ENCODE results near the gene ULK4. TPM values are rescaled to one million over a fixed set of nuclear protein-coding genes. Genes with fewer than 3 reads are reported as not detected.
"Not testable (repeated sequence)": the region's sequence is repeated elsewhere in the genome, so short reads cannot be mapped to it uniquely, and the experiment has no call there.

Gene ULK4
- total RNA-seq, 2 experiments from 2014 or later = 21.0 to 21.6 TPM

DNA sequence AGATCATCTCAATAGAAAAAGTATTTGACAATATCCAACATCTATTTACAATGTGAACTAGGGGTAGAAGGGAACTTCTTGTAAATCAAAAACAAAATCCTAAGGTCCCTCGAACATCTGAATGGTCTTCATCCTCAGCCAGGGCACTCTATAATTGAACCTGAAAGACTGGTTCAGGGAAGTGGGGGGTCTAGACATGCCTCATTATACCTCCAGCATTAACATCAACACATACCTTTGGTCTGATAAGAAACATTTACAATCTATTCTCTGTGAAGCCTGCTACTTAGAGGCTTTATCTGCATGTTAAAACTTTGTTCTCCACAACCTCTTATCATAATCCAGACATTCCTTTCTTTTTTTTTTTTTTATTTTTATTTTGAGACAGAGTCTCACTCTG lies 550.8 kb downstream of the ULK4 start:
- CTCF ChIA-PET = no interaction called here

DNA sequence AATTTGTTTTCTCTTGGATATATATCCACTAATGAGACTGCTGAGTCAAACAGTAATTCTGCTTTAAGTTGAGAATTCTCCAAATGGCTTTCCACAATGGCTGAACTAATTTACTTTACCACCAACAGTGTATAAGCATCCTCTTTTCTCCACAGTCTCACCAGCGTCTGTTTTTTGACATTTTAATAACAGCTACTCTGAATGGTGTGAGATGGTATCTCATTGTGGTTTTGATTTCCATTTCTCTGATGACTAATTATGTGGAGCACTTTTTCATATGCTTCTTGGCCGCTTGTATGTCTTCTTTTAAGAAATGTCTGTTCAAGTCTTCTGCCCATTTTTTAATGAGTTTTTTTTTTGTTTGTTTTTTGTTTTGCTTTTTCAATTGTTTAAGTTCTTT lies 556.4 kb downstream of the ULK4 start:
- DNase-seq = no peak
- H3K9me3 Mint-ChIP-seq = peaks cover 9% of the 10 kb centered on the region
- no peak overlapping the region for H3K27ac Mint-ChIP-seq
- H3K36me3 Mint-ChIP-seq (ENCODE audit: low read depth) = no peaks in the 10 kb centered on the region
- no peak overlapping the region for H3K4me3 Mint-ChIP-seq
- H3K27me3 Mint-ChIP-seq = no peaks in the 10 kb centered on the region
- ChIA-PET POLR2A (no interaction called here), CTCF (no interaction called here)
- H3K4me1 Mint-ChIP-seq = no peaks in the 10 kb centered on the region

More for the DNA sequence above, 550.8 kb downstream of the ULK4 start:
- Mint-ChIP-seq H3K9me3 (peaks cover 7% of the 10 kb centered on the region), H3K27me3 (no peaks in the 10 kb centered on the region), H3K36me3 (ENCODE audit: low read depth) (no peaks in the 10 kb centered on the region), H3K27ac (no peak overlapping the region), H3K4me3 (no peak overlapping the region), H3K4me1 (no peaks in the 10 kb centered on the region)
- no peak for DNase-seq
- POLR2A ChIA-PET = no interaction called here

DNA sequence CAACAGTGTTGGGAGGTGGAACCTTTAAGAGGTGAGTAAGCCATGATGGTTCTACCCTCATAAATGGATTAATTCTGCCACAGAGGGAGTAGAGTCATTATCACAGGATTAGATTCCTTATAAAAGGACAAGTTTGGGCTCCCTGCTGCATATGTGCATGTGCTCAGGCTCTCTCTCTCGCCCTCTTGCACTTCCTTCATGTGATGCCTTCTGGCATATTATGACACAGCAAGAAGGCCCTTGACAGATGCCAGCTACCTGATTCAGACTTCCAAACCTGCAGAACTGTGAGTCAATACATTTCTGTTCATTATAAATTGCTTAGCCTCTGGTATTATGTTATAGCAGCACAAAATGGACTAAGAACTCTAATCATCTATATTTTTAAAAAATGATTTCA lies 557.3 kb downstream of the ULK4 start:
- POLR2A ChIA-PET = no interaction called here
- Mint-ChIP-seq H3K9me3 (peaks cover 9% of the 10 kb centered on the region), H3K27me3 (no peaks in the 10 kb centered on the region)

DNA sequence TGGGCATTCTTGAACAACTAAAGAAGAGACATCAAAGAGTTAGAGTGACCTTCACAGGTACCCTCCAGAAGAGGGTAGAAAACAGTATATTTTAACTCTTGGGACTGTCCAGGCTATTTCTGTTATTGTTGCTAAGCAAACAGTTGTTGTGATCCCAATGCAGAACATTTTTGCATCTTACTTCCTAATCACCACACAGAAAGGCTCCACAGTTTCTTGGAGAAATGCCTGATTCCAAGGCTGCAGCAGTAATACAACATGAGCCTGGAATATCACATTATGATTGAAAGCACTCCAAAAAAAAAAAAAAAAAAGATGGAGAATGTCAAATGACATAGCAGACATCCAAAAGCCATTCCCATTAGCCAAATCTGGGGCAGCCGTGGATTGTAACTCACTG lies 567.0 kb downstream of the ULK4 start:
- no peak overlapping the region for H3K27ac Mint-ChIP-seq
- no peak for DNase-seq
- H3K4me1 Mint-ChIP-seq = no peaks in the 10 kb centered on the region
- H3K36me3 Mint-ChIP-seq (ENCODE audit: low read depth) = no peaks in the 10 kb centered on the region
- H3K9me3 Mint-ChIP-seq = peaks cover 2% of the 10 kb centered on the region
- ChIA-PET CTCF (no interaction called here), POLR2A (no interaction called here)
- H3K27me3 Mint-ChIP-seq = no peaks in the 10 kb centered on the region
- H3K4me3 Mint-ChIP-seq = no peak overlapping the region

More for the DNA sequence above, 557.3 kb downstream of the ULK4 start:
- H3K27ac Mint-ChIP-seq = no peak overlapping the region
- DNase-seq = no peak
- CTCF ChIA-PET = no interaction called here
- no peaks in the 10 kb centered on the region for H3K4me1 Mint-ChIP-seq
- H3K36me3 Mint-ChIP-seq (ENCODE audit: low read depth) = no peaks in the 10 kb centered on the region
- H3K4me3 Mint-ChIP-seq = no peak overlapping the region

DNA sequence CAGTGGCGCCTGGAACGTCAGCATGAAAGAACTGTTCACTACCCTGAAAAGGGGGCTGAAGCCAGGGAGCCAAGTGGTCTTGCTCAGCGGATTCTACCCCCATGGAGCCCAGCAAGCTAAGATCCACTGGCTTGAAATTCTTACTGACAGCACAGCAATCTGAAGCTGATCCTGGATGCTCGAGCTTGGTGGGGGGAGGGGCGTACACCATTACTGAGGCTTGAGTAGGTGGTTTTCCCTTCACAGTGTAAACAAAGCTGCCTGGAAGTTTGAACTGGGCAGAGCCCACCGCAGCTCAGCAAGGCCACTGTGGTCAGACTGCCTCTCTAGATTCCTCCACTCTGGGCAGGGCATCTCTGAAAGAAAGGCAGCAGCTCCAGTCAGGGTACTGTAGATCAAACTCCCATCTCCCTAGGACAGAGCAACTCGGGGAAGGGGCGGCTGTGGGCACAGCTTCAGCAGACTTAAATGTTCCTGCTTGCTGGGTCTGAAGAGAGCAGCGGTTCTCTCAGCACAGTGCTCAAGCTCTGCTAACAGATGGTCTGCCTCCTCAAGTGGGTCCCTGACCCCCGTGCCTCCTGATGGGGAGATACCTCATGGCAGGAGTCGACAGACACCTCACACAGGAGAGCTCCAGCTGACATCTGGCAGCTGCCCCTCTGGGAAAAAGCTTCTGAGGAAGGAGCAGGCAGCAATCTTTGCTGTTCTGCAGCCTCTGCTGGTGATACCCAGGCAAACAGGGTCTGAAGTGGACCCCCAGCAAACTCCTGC lies 591.0 kb downstream of the ULK4 start:
- POLR2A ChIA-PET = not testable (repeated sequence)

DNA sequence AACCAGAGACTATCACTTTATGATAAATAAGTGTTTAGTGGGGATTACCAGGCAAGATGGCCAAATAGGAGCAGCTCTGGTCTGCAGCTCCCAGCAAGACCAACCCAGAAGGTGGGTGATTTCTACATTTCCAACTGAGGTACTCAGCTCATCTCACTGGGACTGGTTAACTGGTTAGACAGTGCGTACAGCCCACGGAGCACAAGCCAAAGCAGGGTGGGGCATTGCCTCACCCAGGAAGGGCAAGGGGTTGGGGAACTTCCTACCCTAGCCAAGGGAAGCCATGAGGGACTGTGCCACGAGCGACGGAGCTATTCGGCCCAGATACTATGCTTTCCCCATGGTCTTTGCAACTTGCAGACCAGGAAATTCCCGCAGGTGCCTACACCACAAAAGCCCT lies 591.6 kb downstream of the ULK4 start:
- ChIA-PET POLR2A (no interaction called here), CTCF (no interaction called here)
- H3K27ac Mint-ChIP-seq = no peak overlapping the region
- no peaks in the 10 kb centered on the region for H3K27me3 Mint-ChIP-seq
- H3K4me1 Mint-ChIP-seq = no peaks in the 10 kb centered on the region
- H3K4me3 Mint-ChIP-seq = no peak overlapping the region
- H3K36me3 Mint-ChIP-seq (ENCODE audit: low read depth) = no peaks in the 10 kb centered on the region
- DNase-seq = no peak
- peaks cover 10% of the 10 kb centered on the region for H3K9me3 Mint-ChIP-seq

More for the DNA sequence above, 591.0 kb downstream of the ULK4 start:
- H3K4me3 Mint-ChIP-seq; H3K4me1 Mint-ChIP-seq; H3K27me3 Mint-ChIP-seq; H3K36me3 Mint-ChIP-seq (ENCODE audit: low read depth); CTCF ChIA-PET; DNase-seq; H3K27ac Mint-ChIP-seq: not testable (repeated sequence)
- peaks cover 10% of the 10 kb centered on the region for H3K9me3 Mint-ChIP-seq

DNA sequence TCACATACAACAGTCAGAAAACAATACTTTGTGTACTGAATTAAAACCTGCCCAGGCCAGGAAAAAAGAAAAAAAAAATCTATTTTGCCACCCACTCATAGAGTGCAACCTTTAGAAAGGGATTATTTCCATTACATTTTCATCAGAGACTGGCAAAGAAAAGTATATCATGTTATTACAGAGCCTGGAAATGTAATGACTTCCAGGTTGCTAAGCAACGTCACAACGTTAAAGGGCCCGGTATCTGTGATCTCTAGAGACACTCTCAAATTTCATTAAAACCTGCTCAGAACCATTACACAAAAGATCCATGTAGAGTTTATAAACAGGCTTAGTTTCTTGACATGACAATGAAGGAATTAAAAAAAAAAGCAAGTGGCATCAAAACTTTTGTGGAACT lies 592.1 kb downstream of the ULK4 start:
- Mint-ChIP-seq H3K27me3 (no peaks in the 10 kb centered on the region), H3K27ac (no peak overlapping the region), H3K4me3 (no peak overlapping the region), H3K9me3 (peaks cover 6% of the 10 kb centered on the region), H3K4me1 (no peaks in the 10 kb centered on the region), H3K36me3 (ENCODE audit: low read depth) (no peaks in the 10 kb centered on the region)
- DNase-seq = no peak
- ChIA-PET POLR2A (no interaction called here), CTCF (no interaction called here)

DNA sequence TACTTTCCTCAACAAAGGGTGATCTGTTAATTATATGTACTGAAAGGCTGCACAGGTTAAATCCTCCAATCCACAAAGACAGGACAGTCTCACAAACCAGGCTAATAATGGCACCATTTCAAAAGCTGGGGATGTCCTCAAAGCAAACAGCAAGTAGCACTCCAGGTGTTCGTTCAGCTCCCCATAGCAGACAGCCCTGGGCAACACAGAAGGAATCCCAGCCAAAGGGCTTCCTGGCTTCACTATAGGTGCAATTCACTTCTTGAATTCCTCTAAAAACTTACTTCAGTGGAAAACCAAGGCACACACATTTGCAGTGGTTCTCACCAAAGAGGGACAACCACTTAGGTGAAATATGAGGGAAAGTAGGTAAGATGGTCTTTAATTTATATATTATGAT lies 595.9 kb downstream of the ULK4 start:
- H3K4me1 Mint-ChIP-seq = no peaks in the 10 kb centered on the region
- no peaks in the 10 kb centered on the region for H3K36me3 Mint-ChIP-seq (ENCODE audit: low read depth)
- H3K27me3 Mint-ChIP-seq = no peaks in the 10 kb centered on the region
- H3K9me3 Mint-ChIP-seq = no peaks in the 10 kb centered on the region
- ChIA-PET POLR2A (no interaction called here), CTCF (no interaction called here)
- H3K4me3 Mint-ChIP-seq = no peak overlapping the region
- H3K27ac Mint-ChIP-seq = no peak overlapping the region
- DNase-seq = no peak

DNA sequence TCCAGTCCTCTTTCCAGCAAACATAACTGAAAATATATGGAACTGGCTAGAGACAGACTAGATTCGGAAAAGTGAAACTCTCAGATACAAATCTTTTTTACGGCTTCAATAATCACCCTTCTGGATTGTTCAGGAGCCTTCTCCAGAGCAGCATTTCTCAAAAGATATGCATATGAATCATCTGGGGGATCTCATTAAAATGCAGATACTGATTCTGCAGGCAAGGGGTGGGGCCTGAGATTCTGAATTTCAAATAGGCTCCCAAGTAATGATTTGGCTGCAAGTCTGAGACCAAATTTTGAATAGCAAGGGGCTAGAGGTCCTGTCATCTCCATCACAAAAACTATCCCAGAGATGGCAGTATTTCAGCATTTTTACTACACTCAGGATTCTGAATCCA lies 597.2 kb downstream of the ULK4 start:
- ChIA-PET POLR2A (no interaction called here), CTCF (no interaction called here)
- no peaks in the 10 kb centered on the region for H3K27me3 Mint-ChIP-seq
- no peak overlapping the region for H3K4me3 Mint-ChIP-seq
- no peaks in the 10 kb centered on the region for H3K36me3 Mint-ChIP-seq (ENCODE audit: low read depth)
- H3K27ac Mint-ChIP-seq = no peak overlapping the region
- no peak for DNase-seq
- no peaks in the 10 kb centered on the region for H3K9me3 Mint-ChIP-seq
- H3K4me1 Mint-ChIP-seq = no peaks in the 10 kb centered on the region

DNA sequence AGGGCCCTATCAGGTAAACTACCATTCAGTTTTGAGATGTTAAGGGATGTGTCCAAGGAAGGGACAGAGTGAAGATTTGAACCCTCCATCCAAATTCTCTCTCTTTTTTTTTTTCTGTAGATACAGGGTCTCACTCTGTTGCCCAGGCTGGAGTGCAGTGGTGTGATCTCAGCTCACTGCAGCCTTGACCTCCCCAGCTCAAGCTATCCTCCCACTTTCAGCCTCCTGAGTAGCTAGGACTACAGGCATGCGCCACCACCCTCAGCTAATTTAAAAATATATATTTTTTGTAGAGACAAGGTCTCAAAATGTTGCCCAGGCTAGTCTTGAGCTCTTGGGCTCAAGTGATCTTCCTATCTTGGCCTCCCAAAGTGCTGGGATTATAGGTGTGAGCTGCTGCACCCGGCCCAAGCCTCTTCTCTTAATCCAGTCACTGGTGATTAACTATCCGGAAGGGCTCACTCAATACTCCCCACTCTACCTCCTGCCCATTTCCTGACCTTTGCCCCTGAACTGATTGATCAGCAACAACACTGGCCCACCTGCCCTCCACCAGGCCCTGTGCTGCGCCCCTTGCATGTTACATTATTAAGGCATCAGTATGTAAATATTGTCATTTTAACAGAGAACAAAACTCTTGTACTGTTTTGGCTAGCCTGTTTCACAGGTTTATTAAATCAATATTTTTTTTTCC lies 597.9 kb downstream of the ULK4 start:
- DNase-seq = no peak
- H3K4me1 Mint-ChIP-seq = no peaks in the 10 kb centered on the region
- CTCF ChIA-PET = no interaction called here
- no peaks in the 10 kb centered on the region for H3K9me3 Mint-ChIP-seq
- no peak overlapping the region for H3K27ac Mint-ChIP-seq
- POLR2A ChIA-PET = no interaction called here
- H3K27me3 Mint-ChIP-seq = no peaks in the 10 kb centered on the region
- H3K36me3 Mint-ChIP-seq (ENCODE audit: low read depth) = no peaks in the 10 kb centered on the region
- H3K4me3 Mint-ChIP-seq = no peak overlapping the region

DNA sequence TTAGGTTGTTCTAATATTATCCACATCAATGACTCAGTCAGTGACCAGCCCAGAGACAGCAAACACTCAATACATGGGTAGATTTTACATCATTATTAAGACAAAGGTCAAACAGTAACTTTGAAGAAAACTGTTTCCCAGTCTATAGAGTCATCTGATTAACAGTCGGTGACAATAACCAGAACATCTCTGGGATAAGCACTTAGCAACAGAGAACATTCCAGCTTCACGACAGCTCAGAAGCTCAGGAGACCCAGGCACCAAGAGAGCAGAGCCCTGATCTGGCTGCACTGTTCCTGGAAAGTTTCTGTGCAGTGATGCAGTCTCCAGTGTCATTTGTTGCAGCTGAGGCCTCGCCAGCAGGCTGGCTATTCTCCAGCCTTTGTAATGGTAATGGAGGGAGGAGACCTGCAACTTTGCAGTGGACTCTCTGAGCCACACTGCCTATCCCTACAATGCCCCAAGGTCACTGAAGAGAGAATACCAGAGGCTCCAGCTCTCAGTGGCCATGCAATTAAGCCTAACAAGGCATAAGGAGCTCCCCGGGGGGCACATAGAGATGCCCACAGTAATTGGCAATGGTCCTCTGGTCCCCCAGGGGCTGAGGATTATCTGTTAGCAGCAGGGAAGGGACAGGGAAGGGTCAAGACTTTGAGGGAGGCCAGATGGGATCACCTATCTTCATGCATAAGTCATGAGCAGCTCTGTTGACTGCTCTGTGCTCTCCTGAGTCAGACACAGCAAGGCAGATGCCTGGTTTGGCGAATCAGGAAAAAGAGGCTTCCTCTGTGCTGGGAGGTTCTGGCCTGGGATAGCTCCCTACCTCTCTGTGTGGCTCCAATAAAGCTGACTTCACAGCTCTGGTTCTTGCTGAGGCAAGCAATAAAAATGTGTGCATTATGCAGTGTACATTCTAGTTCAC lies 599.0 kb downstream of the ULK4 start:
- DNase-seq = no peak
- ChIA-PET CTCF (no interaction called here), POLR2A (no interaction called here)

DNA sequence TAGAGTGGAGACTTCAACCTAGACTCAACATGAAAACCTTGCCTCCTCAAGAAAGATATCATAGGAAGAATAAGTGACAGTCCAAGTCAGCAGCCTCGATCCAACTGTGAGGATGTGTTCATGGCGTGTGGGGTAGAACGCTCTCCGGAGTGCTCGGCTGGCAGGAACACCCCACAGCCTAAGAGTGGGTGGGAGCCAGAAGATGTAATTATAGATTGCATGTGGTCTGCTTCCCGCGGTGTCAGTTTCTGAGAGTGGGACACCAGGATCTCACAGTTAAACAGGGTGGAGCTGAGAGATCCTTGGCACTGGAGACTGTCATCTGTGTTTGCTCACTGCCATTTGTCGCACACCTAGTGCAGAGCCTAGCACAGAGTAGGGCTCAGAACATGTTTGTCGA lies 604.6 kb downstream of the ULK4 start:
- Mint-ChIP-seq H3K27ac (no peak overlapping the region), H3K27me3 (no peaks in the 10 kb centered on the region), H3K9me3 (no peaks in the 10 kb centered on the region), H3K4me3 (no peak overlapping the region), H3K36me3 (ENCODE audit: low read depth) (no peaks in the 10 kb centered on the region), H3K4me1 (no peaks in the 10 kb centered on the region)
- no peak for DNase-seq
- CTCF ChIA-PET = no interaction called here
- POLR2A ChIA-PET = no interaction called here

More for the DNA sequence above, 599.0 kb downstream of the ULK4 start:
- no peak overlapping the region for H3K27ac Mint-ChIP-seq
- no peaks in the 10 kb centered on the region for H3K27me3 Mint-ChIP-seq
- no peaks in the 10 kb centered on the region for H3K36me3 Mint-ChIP-seq (ENCODE audit: low read depth)
- no peaks in the 10 kb centered on the region for H3K4me1 Mint-ChIP-seq
- H3K4me3 Mint-ChIP-seq = no peak overlapping the region
- no peaks in the 10 kb centered on the region for H3K9me3 Mint-ChIP-seq

DNA sequence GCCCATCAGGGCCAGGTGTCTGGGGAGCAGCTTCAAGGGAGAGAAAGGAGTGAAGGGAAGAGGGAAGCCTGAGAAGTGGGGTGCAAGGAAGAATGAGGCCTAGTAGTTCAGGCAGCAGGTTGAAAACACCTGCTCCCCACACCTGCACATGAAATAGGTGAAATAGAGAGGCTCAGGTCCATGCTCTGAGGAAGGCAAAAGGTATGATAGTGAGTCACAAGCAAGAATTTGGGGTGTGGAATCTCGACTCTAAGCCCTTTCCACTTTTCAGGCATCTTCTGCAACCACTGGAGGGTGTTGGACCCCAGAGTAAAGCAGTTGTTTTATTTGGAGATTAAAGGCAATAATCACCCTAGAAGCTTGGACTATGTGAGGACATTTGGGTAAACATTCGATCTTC lies 605.1 kb downstream of the ULK4 start:
- Mint-ChIP-seq H3K4me3 (no peak overlapping the region), H3K27me3 (no peaks in the 10 kb centered on the region), H3K27ac (no peak overlapping the region), H3K4me1 (no peaks in the 10 kb centered on the region), H3K36me3 (ENCODE audit: low read depth) (no peaks in the 10 kb centered on the region), H3K9me3 (no peaks in the 10 kb centered on the region)
- ChIA-PET POLR2A (no interaction called here), CTCF (no interaction called here)
- DNase-seq = no peak
